ENCODE results near the gene DTNBP1.

DNA sequence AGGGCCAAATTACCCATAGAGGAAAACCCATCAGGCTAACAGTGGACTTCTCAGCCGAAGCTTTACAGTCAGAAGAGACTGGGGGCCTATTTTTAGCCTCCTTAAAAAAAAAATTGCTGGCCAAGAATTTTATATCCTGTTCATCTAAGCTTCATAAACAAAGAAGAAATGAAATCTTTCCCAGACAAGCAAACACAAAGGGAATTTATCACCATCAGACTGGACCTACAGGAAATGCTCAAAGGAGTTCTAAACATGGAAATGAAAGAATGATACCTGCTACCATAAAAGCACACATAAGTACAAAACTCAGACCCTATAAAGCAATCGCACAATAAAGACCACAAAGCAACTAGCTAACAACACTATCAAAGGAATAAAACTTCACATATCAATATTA lies 19.3 kb downstream of the DTNBP1 start:
- TF ChIP-seq, protein P1, sequence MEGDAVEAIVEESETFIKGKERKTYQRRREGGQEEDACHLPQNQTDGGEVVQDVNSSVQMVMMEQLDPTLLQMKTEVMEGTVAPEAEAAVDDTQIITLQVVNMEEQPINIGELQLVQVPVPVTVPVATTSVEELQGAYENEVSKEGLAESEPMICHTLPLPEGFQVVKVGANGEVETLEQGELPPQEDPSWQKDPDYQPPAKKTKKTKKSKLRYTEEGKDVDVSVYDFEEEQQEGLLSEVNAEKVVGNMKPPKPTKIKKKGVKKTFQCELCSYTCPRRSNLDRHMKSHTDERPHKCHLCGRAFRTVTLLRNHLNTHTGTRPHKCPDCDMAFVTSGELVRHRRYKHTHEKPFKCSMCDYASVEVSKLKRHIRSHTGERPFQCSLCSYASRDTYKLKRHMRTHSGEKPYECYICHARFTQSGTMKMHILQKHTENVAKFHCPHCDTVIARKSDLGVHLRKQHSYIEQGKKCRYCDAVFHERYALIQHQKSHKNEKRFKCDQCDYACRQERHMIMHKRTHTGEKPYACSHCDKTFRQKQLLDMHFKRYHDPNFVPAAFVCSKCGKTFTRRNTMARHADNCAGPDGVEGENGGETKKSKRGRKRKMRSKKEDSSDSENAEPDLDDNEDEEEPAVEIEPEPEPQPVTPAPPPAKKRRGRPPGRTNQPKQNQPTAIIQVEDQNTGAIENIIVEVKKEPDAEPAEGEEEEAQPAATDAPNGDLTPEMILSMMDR (conservative IDR thresholded peaks at IDR 0.05 in 1 of 2, IDR thresholded peaks at IDR 0.05 in 1 of 2; ENCODE audit: low read depth in 1 of 2, low read length in 2 of 2) = no peak
- TF ChIP-seq EZH2 (IDR thresholded peaks at IDR 0.05; ENCODE audit: low read length, missing control alignments) = no peak
